Left cardiac atrium (tissue), 4 donors: Measurements from ENCODE around the gene FAM47E. TPM values are rescaled to one million over a fixed set of nuclear protein-coding genes. Genes with fewer than 3 reads are reported as not detected.
A peak's percentile ranks its signal among the peaks of the same experiment; 100 is the strongest.
"Not testable (repeated sequence)": the region's sequence is repeated elsewhere in the genome, so short reads cannot be mapped to it uniquely, and the experiment has no call there.

ENCODE experiments used
- ATAC-seq, 2 donors: fragments of 200-7000 bp; cut with Tn5 transposase; one replicate each; pipeline ENCODE4 v1.9.1; 2020; ENCODE audit warnings: mild to moderate bottlenecking in 2 of 2, moderate library complexity in 2 of 2
- DNase-seq: peaks from one replicate; pipeline ENCODE4 v3.0.0-alpha.2; 2020
- intact Hi-C, 2 donors: fragments of 100-400 bp; cut with DNase I; formaldehyde crosslinking; loops; one replicate each; pipeline versions ENCODE4 v1.14.1 to v1.15.1; 2022 to 2023
- total RNA-seq, 2 donors: library from RNA; stranded (reverse); fragmentation: NEBNext Ultra II Directional; extraction: Animal tissue kit (Norgen Biotek cat#: 25700); gene quantifications; one replicate each; pipeline ENCODE4 v1.2.1, GENCODE V29; 2021
- donor health status: DM: no; HTN: yes; CAD: no.
- donor health status: DM: no; HTN: yes; CAD: no; lungs with severe emphysema.
- donor health status: DM: yes; HTN: yes; CAD: no.
- donor health status: Dilated cardiomyopathy.

FAM47E gene
- total RNA-seq, 2 donors from 2014 or later, result 2.2 to 2.9 TPM

DNA sequence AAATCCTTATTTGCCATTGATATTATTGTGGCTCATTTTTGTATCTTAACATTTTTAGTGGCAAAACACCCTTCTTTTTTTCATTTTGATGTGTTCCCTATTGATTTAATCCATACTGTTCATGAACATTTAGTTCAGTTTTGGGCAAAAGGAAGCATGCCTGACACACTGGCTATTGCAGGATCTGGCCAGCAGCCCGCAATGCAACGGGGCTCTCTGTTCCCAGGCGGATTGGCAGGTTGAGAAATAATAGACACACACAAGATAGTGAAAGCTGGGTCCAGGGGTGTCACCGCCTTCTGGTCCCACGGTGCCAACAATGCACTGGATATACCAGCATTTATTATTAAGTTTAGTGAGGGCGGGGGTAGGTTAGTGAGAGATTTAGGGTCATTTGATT lies 30.1 kb downstream of the FAM47E start:
- intact Hi-C loops, DNase-seq, ATAC-seq: not testable (repeated sequence)

GRCh38 chr4:76282941-76283689 lies 31.6 kb downstream of the FAM47E start:
- DNase-seq (no peak), ATAC-seq (peak; percentile 21 to 51)
- intact Hi-C loops, result no loop called here

DNA sequence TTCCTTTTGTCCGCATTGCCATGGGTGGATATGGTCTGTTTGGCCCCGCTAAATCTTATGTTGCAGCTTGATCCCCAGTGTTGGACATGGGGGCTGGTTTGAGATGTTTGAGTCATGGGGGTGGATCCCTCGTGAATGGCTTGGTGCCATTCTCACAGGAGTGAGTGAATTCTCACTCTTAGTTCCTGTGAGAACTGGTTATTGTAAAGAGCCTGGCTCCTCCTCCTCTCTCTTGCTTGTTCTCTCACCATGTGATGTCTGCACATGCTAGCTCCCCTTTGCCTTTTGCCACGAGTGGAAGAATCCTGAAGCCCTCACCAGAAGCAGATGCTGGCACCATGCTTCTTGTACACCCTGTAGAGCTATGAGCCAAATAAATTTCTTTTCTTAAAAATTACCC lies 32.4 kb downstream of the FAM47E start:
- DNase-seq, result no peak
- intact Hi-C loops, result no loop called here
- no peak for ATAC-seq

- ATAC-seq, intact Hi-C loops, DNase-seq: not testable (repeated sequence)
Observed at GRCh38 chr4:76287811-76288210, 36.3 kb downstream of the FAM47E start.

- intact Hi-C loops, result no loop called here
- DNase-seq (no peak), ATAC-seq (no peak)
Observed at GRCh38 chr4:76292730-76293129, 41.2 kb downstream of the FAM47E start.

DNA sequence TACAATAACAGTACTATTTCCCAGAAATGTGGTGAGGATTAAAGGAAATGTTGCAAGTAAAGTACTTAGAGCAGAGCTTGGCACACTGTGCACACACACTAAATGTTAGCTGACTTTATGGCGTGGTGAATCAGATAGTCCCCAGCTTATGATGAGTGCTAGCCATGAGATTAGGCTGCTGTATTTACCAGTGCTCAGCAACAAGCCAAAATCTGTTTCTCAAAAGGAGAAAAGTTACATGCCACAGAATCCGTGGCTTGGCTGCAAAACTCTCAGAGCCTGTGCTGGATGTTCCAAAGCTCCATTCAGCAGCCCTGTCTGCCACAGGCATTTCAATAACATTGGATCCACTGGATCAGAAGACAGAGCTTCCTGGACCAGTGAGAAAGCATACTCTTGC lies 42.3 kb downstream of the FAM47E start:
- peak; percentile 65 to 89 for ATAC-seq
- no peak for DNase-seq
- intact Hi-C loops, result no loop called here

GRCh38 chr4:76296286-76296820 lies 44.8 kb downstream of the FAM47E start:
- DNase-seq (no peak), ATAC-seq (no peak)
- intact Hi-C loops, result no loop called here

GRCh38 chr4:76298227-76298626 lies 46.7 kb downstream of the FAM47E start:
- ATAC-seq (no peak), DNase-seq (no peak)
- intact Hi-C loops, result no loop called here

DNA sequence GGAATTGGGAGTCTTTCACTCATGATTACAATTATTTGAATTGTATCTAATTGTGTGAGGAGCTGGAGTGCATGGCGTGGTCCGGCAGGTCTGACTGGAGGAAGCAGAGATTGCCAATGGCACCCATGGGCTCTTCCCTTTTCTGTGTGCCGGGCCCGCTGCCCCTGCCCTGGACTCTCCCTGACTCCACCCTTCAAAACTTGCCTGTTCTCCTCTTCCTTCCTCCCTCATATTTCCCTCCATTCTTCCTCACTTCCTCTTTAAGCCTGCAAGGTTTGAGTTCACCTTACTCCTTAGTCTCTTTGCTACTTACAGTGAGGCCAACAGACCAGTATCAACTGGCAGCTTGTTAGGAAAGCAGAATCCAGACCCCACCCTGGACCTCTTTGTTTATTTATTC lies 48.5 kb downstream of the FAM47E start:
- no peak for ATAC-seq
- intact Hi-C loops, result loop anchor here in 1 of 2 donors (10.0 kb wide), 1 partner anchor 105 kb away; no protein-coding TSS in a partner anchor
- no peak for DNase-seq

DNA sequence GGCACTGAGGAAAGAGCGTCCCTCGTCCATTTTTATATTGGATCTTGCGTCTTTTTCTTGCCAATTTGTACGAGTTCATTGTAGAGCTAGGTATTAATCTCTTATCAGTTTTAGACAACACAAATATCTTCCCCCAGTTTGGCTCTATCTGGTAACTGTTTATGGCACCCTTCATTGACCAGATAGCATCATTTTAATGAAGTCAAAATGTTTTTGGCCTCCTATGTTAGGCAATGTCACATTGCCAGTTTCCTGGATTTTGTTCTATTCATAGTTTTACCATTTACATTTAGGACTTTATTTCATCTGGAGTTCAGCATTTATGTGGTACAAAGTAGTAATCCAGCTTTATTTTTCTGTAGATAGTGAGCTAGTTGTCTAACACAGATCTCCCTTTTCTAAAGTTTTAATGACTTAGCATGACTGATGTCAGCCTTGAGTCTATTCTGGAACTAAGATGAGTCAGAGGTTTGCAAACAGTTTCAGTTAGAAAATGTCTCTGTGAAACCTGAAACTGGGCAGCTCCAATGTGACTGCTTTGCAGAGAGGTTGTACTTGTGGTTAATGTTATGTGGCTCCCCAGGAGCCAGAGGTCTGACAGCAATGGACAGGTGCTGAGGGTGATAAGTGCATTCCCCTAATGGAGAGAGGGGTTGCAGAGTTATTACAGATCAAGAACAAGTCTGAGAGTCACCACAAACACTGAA lies 49.7 kb downstream of the FAM47E start:
- DNase-seq (no peak), ATAC-seq (peak in 1 of 2 donors; percentile 54)
- intact Hi-C loops, result loop anchor here in 1 of 2 donors (10.0 kb wide), 1 partner anchor 106 kb away; no protein-coding TSS in a partner anchor

DNA sequence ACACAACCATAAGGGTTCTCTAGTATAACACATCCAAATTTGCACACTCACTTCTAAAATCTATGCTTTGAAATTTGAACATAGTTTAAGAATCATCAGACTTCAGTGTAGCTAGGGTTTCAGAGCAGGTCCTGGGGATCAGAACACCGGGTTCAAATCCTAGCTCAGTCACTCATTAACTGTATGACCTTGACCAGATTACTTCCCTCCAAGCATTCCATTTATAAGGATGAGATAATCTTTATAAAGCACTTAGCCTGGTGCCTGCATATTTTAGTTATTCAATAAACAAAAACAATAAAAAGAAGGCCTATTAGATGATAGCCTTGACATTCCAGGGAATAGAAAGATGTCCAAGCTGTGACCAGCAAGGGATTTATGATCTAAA lies 50.2 kb downstream of the FAM47E start:
- DNase-seq, result no peak
- intact Hi-C loops, result loop anchor here in 1 of 2 donors (10.0 kb wide), 1 partner anchor 107 kb away; no protein-coding TSS in a partner anchor
- ATAC-seq, result no peak

GRCh38 chr4:76302826-76303438 lies 51.4 kb downstream of the FAM47E start:
- ATAC-seq, result no peak
- no peak for DNase-seq
- intact Hi-C loops, result loop anchor here in 1 of 2 donors (10.0 kb wide), 1 partner anchor 108 kb away; no protein-coding TSS in a partner anchor

DNA sequence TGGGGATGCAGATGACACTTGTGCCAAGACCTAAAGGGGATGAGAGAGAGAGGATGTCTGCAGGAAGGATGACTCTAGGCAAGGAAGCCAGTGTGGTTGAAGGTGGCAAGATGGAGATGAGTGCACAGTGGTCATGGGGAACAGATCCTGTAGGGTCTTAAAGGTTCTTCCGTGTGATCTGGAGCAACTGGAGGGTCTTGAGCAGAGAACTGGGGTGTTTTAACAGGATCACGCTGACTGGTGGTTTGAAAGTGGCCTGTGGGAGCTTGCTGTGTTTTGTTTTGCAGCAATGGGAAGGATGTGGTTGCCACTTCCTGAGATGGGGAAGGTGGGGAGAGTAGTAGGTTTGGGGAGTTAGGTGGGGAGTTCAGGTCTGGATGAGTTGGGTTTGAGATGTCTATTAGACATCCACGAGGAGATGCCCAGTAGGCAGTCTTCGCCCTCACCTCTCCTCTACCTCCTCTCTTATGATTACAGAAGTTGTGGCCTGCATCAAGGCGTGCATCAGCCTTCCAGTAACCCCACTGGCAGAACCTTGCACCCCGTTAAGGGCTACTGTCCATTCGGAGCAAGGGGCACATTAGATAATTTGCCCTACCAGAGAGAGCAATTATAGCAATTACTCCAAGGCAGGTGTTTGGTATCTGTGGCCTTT lies 53.6 kb downstream of the FAM47E start:
- intact Hi-C loops, result loop anchor here in 1 of 2 donors (5.0 to 10.0 kb wide), 2 partner anchors 110 to 117 kb away; partner anchors contain the start of gene CCDC158
- ATAC-seq (no peak), DNase-seq (no peak)

- intact Hi-C loops, result loop anchor here in 1 of 2 donors (5.0 to 10.0 kb wide), 2 partner anchors 111 to 116 kb away; partner anchors contain the start of gene CCDC158
Observed at GRCh38 chr4:76305971-76306881, 54.7 kb downstream of the FAM47E start, which contains the start of gene STBD1. STBD1 (plus strand) TSS chr4:76306733; CDS start chr4:76306770, 37 bp downstream.

DNA sequence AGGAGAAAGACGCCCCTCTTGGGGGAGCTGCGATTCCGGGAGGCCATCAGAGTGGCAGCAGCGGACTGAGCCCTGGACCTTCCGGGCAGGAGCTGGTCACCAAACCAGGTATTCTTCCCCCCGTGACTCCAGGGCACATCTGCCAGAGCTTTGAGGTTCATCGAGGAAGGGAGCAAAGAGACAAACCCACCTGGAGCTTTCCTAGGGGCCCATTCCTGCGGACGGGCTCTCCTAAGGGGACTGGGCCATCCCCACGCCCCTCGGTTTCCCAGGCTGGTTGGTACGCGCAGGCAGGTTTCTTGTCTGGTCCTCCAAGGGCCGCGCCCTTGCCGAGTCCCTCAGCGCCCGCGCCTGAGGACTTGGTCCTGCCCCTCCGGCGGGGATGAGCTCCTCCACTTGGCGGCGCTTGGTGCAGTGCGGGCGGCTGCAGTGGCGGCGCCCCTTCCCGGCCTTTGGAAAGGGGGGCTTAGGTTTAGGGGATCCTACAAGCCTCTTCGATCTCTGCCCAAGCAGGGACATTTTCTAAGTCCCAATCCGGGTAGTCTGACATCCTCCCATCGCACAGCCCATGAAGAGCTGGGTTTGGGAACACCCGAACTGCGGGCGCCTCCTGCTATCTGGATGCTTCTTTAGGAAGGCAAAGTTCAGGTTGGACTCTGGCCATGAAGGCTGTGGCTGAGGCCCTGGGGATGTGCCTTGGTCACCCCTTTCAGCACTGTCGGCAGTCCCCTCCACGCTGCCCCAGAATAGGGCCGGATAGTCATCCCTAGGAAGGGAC lies 55.5 kb downstream of the FAM47E start:
- peak; percentile 69 for DNase-seq
- intact Hi-C loops, result loop anchor here in 1 of 2 donors (5.0 to 10.0 kb wide), 2 partner anchors 112 to 115 kb away; partner anchors contain the start of gene CCDC158
- peak; percentile 55 to 70 for ATAC-seq

More at GRCh38 chr4:76305971-76306881, 54.7 kb downstream of the FAM47E start, which contains the start of gene STBD1:
- DNase-seq (peak; percentile 85), ATAC-seq (peak; percentile 85 to 93)

GRCh38 chr4:76307660-76308014 lies 56.1 kb downstream of the FAM47E start:
- intact Hi-C loops, result loop anchor here in 1 of 2 donors (5.0 to 10.0 kb wide), 2 partner anchors 113 to 115 kb away; partner anchors contain the start of gene CCDC158
- ATAC-seq (peak in 1 of 2 donors; percentile 10), DNase-seq (peak; percentile 56)

- ATAC-seq, result peak; percentile 42 to 45
Observed at GRCh38 chr4:76308548-76308947, 57.0 kb downstream of the FAM47E start.

More at GRCh38 chr4:76308548-76308947, 57.0 kb downstream of the FAM47E start:
- DNase-seq, result peak; percentile 74
- intact Hi-C loops, result loop anchor here in 1 of 2 donors (5.0 to 10.0 kb wide), 2 partner anchors 114 kb away; partner anchors contain the start of gene CCDC158
